ENCODE results near the gene SYT10.

SYT10 gene

DNA sequence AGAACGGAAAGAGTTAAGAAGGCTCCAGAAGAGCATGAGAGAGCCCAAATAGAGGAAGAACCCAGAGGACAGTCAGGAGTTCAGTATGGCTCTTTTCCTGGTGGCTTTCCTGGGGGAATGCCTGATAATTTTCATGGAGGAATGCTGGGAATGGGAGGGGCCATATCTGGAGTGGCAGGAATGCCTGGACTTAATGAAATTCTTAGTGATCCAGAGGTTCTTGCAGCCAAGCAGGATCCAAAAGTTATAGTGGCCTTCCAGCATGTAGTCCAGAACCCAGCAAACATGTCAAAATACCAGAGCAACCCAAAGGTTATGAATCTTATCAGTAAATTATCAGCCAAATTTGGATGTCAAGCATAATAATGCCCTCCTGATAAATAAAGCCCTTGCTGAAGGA lies 15.5 kb upstream of the SYT10 start:
- DNase-seq (ENCODE audit: low read depth): no peak
- H3K4me3 ChIP-seq (ENCODE audit: control insufficient read depth, low read depth, low read length): no peak overlapping the region
- TF ChIP-seq, protein P1, sequence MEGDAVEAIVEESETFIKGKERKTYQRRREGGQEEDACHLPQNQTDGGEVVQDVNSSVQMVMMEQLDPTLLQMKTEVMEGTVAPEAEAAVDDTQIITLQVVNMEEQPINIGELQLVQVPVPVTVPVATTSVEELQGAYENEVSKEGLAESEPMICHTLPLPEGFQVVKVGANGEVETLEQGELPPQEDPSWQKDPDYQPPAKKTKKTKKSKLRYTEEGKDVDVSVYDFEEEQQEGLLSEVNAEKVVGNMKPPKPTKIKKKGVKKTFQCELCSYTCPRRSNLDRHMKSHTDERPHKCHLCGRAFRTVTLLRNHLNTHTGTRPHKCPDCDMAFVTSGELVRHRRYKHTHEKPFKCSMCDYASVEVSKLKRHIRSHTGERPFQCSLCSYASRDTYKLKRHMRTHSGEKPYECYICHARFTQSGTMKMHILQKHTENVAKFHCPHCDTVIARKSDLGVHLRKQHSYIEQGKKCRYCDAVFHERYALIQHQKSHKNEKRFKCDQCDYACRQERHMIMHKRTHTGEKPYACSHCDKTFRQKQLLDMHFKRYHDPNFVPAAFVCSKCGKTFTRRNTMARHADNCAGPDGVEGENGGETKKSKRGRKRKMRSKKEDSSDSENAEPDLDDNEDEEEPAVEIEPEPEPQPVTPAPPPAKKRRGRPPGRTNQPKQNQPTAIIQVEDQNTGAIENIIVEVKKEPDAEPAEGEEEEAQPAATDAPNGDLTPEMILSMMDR (IDR thresholded peaks at IDR 0.05; ENCODE audit: control insufficient read depth, insufficient read depth, low read depth, low read length, missing control alignments): no peak

DNA sequence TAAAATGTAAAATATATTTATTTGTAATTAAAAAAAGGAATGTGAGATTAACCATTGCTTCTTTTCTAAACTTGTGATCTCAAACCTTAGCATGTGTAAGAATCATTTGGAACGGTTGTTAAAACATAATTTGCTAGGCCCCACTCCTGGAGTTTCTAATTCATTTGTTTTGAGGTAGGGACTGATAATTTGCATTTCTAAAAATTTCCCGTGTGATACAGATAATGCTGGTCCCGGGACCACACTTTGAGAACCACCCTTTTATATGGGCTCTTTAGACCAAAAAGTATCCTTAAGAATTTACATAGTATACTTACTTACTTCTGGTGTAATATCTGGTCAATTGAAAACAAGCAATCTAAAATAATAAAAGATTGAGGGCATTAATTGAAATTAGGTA lies 10.9 kb upstream of the SYT10 start:
- DNase-seq (ENCODE audit: low read depth): no peak
- TF ChIP-seq, protein P1 (IDR thresholded peaks at IDR 0.05; ENCODE audit: control insufficient read depth, insufficient read depth, low read depth, low read length, missing control alignments): no peak
- no peak overlapping the region for H3K4me3 ChIP-seq (ENCODE audit: control insufficient read depth, low read depth, low read length)

DNA sequence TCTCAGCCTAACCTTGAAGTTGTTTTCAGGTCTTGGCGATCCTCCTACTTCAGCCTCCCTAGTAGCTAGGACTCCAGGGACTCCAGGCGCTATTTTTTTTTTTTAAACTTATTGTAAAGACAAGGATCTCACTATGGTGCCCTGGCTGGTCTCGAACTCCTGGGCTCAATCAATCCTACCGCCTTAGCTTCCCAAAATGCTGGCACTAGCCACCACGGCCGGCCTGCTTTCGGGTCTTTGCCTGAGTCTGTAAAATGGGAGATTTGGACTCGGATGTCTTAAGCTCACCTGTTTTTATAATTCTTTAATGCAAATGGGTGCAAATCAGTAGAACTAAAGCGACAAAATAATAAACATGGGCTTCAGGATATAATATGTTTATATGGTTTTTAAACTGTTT lies 858 bp upstream of the SYT10 start:
- no peak overlapping the region for H3K4me3 ChIP-seq (ENCODE audit: control insufficient read depth, low read depth, low read length)
- TF ChIP-seq, protein P1 (IDR thresholded peaks at IDR 0.05; ENCODE audit: control insufficient read depth, insufficient read depth, low read depth, low read length, missing control alignments): no peak
- DNase-seq (ENCODE audit: low read depth): no peak

DNA sequence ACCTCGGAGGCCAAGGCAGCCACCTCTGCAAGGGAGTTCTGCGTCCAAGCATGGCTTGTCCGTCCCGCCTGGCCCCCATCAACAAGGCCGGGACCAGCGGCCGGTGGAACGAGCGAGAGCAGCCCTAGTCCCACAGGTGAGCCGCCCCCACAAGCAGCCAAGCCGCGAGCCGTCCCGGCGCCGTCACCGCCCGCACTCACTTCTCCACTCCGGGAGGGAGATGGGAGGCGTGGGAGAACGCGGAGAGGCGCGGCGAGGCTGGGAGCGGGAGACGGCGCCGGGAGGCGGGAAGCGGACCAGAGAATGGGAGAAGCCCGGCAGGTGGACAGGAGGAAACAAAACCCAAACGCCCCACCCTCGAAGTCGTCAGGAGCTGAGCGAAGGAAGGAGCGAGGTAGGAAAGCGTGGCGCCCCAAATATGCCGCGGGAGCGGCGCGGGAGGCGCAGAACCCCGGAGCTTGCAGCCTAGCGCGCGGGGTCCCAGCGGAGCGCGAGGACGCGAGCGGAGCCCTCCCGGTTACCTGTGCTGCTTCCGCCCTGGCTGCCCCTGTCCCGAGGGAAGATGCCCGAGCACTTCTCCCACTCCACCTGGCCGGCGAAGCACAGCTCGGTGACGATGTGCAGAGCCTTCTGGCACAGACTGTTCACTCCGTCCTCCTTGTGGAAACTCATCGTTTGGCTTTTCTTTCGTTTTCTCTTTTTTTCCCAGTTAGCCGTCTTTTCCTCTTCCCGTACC lies 600 bp downstream of the SYT10 start:
- TF ChIP-seq, protein P1 (IDR thresholded peaks at IDR 0.05; ENCODE audit: control insufficient read depth, insufficient read depth, low read depth, low read length, missing control alignments): no peak
- peak overlapping the region; percentile 54 for H3K4me3 ChIP-seq (ENCODE audit: control insufficient read depth, low read depth, low read length)
- DNase-seq (ENCODE audit: low read depth): no peak

DNA sequence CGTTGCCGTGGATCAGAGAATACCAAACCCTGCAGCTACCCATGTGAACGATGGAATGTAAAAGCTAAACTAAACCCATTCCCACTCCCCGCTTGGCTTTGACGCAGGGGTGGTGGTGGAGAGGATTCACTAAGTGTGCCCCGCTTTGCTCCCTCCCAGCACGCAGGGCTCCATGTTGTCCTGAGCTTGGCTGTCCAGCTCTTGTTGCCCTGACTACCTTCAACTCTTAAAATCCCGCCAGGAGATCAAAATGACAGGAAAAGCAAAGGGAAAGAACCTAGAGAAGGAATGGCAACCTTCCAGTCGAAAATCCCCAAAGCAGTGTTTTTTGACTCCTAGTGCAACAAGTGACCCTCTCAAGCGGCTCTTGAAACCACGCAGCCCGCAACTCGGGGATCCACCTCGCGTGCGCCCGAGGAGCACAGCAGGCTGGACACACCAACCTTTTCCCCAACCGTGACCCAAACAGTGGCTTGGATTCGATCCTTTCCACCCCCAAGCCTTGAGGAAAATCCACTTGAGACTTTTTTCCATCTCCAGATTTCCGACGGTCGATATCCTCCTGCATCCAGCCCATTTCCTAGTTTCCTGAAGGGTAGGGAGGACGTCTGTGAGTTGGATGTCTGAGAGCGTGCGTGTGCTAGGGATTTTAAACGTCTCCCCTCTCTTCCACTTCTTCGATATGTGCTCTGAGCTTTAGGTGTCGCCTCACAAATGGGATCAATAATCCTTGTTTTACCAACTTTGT lies 1.4 kb downstream of the SYT10 start:
- no peak for DNase-seq (ENCODE audit: low read depth)
- TF ChIP-seq, protein P1 (IDR thresholded peaks at IDR 0.05; ENCODE audit: control insufficient read depth, insufficient read depth, low read depth, low read length, missing control alignments): no peak
- H3K4me3 ChIP-seq (ENCODE audit: control insufficient read depth, low read depth, low read length): no peak overlapping the region

DNA sequence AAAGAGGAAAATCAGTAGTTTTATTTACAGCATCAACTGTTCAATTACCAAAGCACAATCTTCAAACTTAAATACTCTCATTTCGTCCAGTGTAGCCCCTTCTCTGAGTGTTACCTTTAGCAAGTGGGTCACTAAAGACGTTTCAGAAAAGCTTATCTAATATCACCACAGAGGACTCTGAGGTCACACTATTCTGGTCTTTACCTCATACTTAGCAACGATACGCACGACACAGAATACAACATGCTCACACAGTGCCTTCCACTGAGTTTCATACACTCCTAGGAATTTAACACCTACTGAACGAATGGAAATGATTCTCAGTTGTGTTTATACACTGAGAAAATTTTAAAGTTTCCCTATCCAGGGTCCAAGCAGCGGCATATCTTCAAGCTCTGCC lies 2.0 kb downstream of the SYT10 start:
- TF ChIP-seq, protein P1 (IDR thresholded peaks at IDR 0.05; ENCODE audit: control insufficient read depth, insufficient read depth, low read depth, low read length, missing control alignments): no peak
- DNase-seq (ENCODE audit: low read depth): no peak
- H3K4me3 ChIP-seq (ENCODE audit: control insufficient read depth, low read depth, low read length): no peak overlapping the region
